B cell (primary cell): ENCODE data around the gene TTC13. TPM values are rescaled to one million over a fixed set of nuclear protein-coding genes. Genes with fewer than 3 reads are reported as not detected.
A peak's percentile ranks its signal among the peaks of the same experiment; 100 is the strongest.

Experiments used
- ATAC-seq: fragments of 200-7000 bp; cut with Tn5 transposase; one replicate; pipeline ENCODE4 v1.10.0; 2021; ENCODE audit warnings: low read depth, mild to moderate bottlenecking, moderate number of reproducible peaks, moderate library complexity
- CTCF ChIA-PET: fragments of 350-600 bp; sonication (Branson Sonifier 250); formaldehyde crosslinking; loops from one replicate; lab custom pipeline; 2021; ENCODE audit warnings: antibody characterized with exemption, inconsistent platforms; lab: Charles Lee
- POLR2A ChIA-PET: fragments of 350-600 bp; sonication (Branson Sonifier 250); formaldehyde crosslinking; loops from one replicate; lab custom pipeline; 2021; ENCODE audit warnings: antibody characterized with exemption; lab: Charles Lee
- DNase-seq: peaks from one replicate; pipeline ENCODE4 v3.0.0; 2013
- H2AFZ ChIP-seq: 2 replicates; pipeline ENCODE4 v1.6.1; 2012; ENCODE audit warnings: mild to moderate bottlenecking, low read depth, low read length; ENCODE audit not compliant: insufficient read depth, poor library complexity, severe bottlenecking
- H3K27ac ChIP-seq, 2 donors: 1 replicate in 1 of 2; 2 replicates in 1 of 2; pipeline ENCODE4 v1.5.1; 2012 to 2013; ENCODE audit warnings: low read length in 2 of 2, mild to moderate bottlenecking in 2 of 2, moderate library complexity in 1 of 2
- H3K27me3 ChIP-seq, 4 experiments: fragments of 200-600 bp in 1 of 4; sonication (generic) in 1 of 4; replicated peaks in 1 of 4; 1 replicate in 2 of 4; 2 replicates in 2 of 4; pipeline versions ENCODE4 v1.6.1 to v1.7.0; 2013 to 2016; ENCODE audit warnings: low read length in 3 of 4, mild to moderate bottlenecking in 2 of 4, mixed read lengths in 1 of 4, moderate library complexity in 1 of 4; ENCODE audit not compliant: insufficient read depth in 4 of 4, control insufficient read depth in 3 of 4; ENCODE audit errors: control extremely low read depth in 1 of 4
- H3K36me3 ChIP-seq, 2 experiments: replicated peaks in 1 of 2; 1 replicate in 1 of 2; 2 replicates in 1 of 2; pipeline versions ENCODE4 v1.6.1 to v1.7.1; 2013; ENCODE audit warnings: low read length in 1 of 2; ENCODE audit not compliant: insufficient read depth in 2 of 2, control insufficient read depth in 1 of 2; ENCODE audit errors: control extremely low read depth in 1 of 2, extremely low read depth in 1 of 2
- H3K4me1 ChIP-seq, 2 donors: fragments of 200-600 bp in 1 of 2; sonication (generic) in 1 of 2; 1 replicate in 1 of 2; 2 replicates in 1 of 2; pipeline versions ENCODE4 v1.5.1 to v1.6.1; 2013 to 2017; ENCODE audit warnings: low read length in 2 of 2; ENCODE audit not compliant: control insufficient read depth in 2 of 2, insufficient read depth in 2 of 2
- H3K4me2 ChIP-seq: replicated peaks from 2 replicates; pipeline ENCODE3; 2012; ENCODE audit warnings: mild to moderate bottlenecking, low read depth, low read length; ENCODE audit not compliant: poor library complexity, severe bottlenecking
- H3K4me3 ChIP-seq, 5 experiments: fragments of 200-600 bp in 1 of 5; sonication (generic) in 1 of 5; 1 replicate in 3 of 5; 2 replicates in 2 of 5; pipeline versions ENCODE4 v1.5.1 to v1.7.0; 2011 to 2016; ENCODE audit warnings: low read length in 4 of 5, mild to moderate bottlenecking in 4 of 5, low read depth in 2 of 5, control low read depth in 1 of 5, moderate library complexity in 1 of 5; ENCODE audit not compliant: insufficient read depth in 1 of 5; ENCODE audit errors: control extremely low read depth in 1 of 5, extremely low read depth in 1 of 5
- H3K79me2 ChIP-seq: fragments of 200-600 bp; sonication (generic); one replicate; pipeline ENCODE4 v1.6.0; 2016; ENCODE audit warnings: low read length; ENCODE audit not compliant: control insufficient read depth, insufficient read depth
- H3K9ac ChIP-seq: fragments of 200-600 bp; sonication (generic); 2 replicates; pipeline ENCODE4 v1.6.1; 2017; ENCODE audit warnings: mild to moderate bottlenecking, low read length, moderate library complexity
- H3K9me3 ChIP-seq, 3 donors: one replicate each; pipeline versions ENCODE4 v1.6.1 to v1.7.1; 2013; ENCODE audit warnings: low read length in 2 of 3; ENCODE audit not compliant: control insufficient read depth in 2 of 3, insufficient read depth in 1 of 3; ENCODE audit errors: control extremely low read depth in 1 of 3
- H4K20me1 ChIP-seq: 2 replicates; pipeline ENCODE4 v1.6.0; 2012; ENCODE audit warnings: mild to moderate bottlenecking, low read length; ENCODE audit not compliant: insufficient read depth, control insufficient read depth, poor library complexity, severe bottlenecking
- H3K27ac Mint-ChIP-seq: one replicate; pipeline ENCODE4 v1.8.0; 2021; ENCODE audit warnings: mixed read lengths
- H3K27me3 Mint-ChIP-seq: one replicate; pipeline ENCODE4 v1.8.0; 2021; ENCODE audit warnings: mixed read lengths
- H3K4me1 Mint-ChIP-seq: one replicate; pipeline ENCODE4 v1.8.0; 2021; ENCODE audit warnings: mixed read lengths
- H3K4me3 Mint-ChIP-seq: one replicate; pipeline ENCODE4 v1.8.0; 2021; ENCODE audit warnings: mixed read lengths
- H3K9me3 Mint-ChIP-seq: one replicate; pipeline ENCODE4 v1.8.0; 2022; ENCODE audit warnings: mixed read lengths; ENCODE audit not compliant: insufficient read depth
- EZH2 ChIP-seq: IDR thresholded peaks from 2 replicates; pipeline ENCODE4 v1.6.1; 2012; ENCODE audit warnings: borderline replicate concordance, low read depth, mild to moderate bottlenecking, moderate library complexity, low read length; ENCODE audit not compliant: insufficient read depth, poor library complexity, severe bottlenecking
- WGBS: methylation state at CpG from one replicate; pipeline ENCODE4 v1.1.5; 2013; ENCODE audit warnings: missing lambda C conversion rate; ENCODE audit not compliant: insufficient coverage; 5-methylcytosine and 5-hydroxymethylcytosine counted together
- intact Hi-C: fragments of 100-400 bp; cut with micrococcal nuclease; formaldehyde crosslinking; loops from one replicate; pipeline ENCODE4 v1.10.0; 2022
- polyA plus RNA-seq: library from polyadenylated mRNA; depleted of rRNA; stranded (reverse); fragments of >200 nt; gene quantifications from 2 replicates; pipeline ENCODE4 v1.2.3, GENCODE V29; 2012
- total RNA-seq, 2 donors: library from RNA; stranded (reverse); fragments of 120-200 nt in 1 of 2; gene quantifications; 1 replicate in 1 of 2; 2 replicates in 1 of 2; pipeline versions ENCODE4 v1.2.3 to v1.2.4, GENCODE V29; 2013 to 2022
- TF ChIP-seq, protein P1 (sequence below): fragments of 200-600 bp; IDR thresholded peaks from one replicate; pipeline ENCODE4 v1.8.0; 2022; ENCODE audit warnings: antibody characterized with exemption, mild to moderate bottlenecking

TTC13 gene
- total and polyA plus RNA-seq, 2 donors (not counting 1 experiment from before 2014, with no cell fraction given) = 33.9 to 55.0 TPM

DNA sequence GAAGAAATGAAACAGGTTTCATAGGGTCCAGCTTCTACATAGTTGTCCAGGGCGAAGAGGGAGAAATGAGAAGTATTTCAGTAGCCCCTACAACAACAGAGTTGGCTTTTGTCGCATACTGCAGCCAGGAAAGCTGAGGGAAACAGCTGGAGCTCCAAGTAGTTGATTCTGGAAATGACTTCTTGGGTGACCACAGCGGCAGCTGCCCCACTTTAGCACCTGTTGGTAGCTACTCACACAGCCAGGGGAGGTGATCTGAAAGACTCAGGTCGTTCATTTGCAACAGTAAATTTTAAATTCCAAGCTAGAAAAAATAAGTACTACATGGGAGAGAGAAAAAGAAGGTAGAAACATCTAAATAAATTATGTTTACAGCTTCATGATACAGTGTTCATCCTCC, 2.3 kb downstream of the TTC13 start:
- ChIA-PET CTCF (interaction anchor here (1.0 to 1.6 kb wide), 4 partner anchors 10 to 60 kb away, joined by 3 to 8 read pairs (median 4); no protein-coding TSS in a partner anchor), POLR2A (no interaction called here)
- peaks cover 49 to 62% of the 10 kb centered on the region in 2 donors for H3K4me1 ChIP-seq
- DNase-seq (no peak), ATAC-seq (no peak)
- no peaks in the 10 kb centered on the region for H3K27me3 Mint-ChIP-seq
- TF ChIP-seq EZH2 = no peak
- TF ChIP-seq, protein P1, sequence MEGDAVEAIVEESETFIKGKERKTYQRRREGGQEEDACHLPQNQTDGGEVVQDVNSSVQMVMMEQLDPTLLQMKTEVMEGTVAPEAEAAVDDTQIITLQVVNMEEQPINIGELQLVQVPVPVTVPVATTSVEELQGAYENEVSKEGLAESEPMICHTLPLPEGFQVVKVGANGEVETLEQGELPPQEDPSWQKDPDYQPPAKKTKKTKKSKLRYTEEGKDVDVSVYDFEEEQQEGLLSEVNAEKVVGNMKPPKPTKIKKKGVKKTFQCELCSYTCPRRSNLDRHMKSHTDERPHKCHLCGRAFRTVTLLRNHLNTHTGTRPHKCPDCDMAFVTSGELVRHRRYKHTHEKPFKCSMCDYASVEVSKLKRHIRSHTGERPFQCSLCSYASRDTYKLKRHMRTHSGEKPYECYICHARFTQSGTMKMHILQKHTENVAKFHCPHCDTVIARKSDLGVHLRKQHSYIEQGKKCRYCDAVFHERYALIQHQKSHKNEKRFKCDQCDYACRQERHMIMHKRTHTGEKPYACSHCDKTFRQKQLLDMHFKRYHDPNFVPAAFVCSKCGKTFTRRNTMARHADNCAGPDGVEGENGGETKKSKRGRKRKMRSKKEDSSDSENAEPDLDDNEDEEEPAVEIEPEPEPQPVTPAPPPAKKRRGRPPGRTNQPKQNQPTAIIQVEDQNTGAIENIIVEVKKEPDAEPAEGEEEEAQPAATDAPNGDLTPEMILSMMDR = no peak
- 100% methylated on average over 2 of the region's 4 CpGs for WGBS
- no peaks in the 10 kb centered on the region for H3K9me3 Mint-ChIP-seq
- H4K20me1 ChIP-seq = peaks cover 6% of the 10 kb centered on the region
- peak overlapping the region in 1 of 2 donors; percentile 78 for H3K27ac ChIP-seq
- peaks cover 0 to 5% of the 10 kb centered on the region in 2 experiments for H3K36me3 ChIP-seq
- H3K4me1 Mint-ChIP-seq = peaks cover 66% of the 10 kb centered on the region
- H3K4me3 ChIP-seq = no peak overlapping the region
- H3K79me2 ChIP-seq = peaks cover 68% of the 10 kb centered on the region
- H3K27ac Mint-ChIP-seq = peak overlapping the region; percentile 99
- H2AFZ ChIP-seq = peak overlapping the region; percentile 83
- no peaks in the 10 kb centered on the region for H3K27me3 ChIP-seq
- H3K9me3 ChIP-seq = no peaks in the 10 kb centered on the region
- intact Hi-C loops = loop anchor here (5.0 kb wide), 3 partner anchors 34 to 1634 kb away; partner anchors contain the start of genes CCSAP, TAF5L and URB2
- H3K9ac ChIP-seq = no peak overlapping the region
- H3K4me2 ChIP-seq = peak overlapping the region; percentile 88
- H3K4me3 Mint-ChIP-seq = peak overlapping the region; percentile 99

DNA sequence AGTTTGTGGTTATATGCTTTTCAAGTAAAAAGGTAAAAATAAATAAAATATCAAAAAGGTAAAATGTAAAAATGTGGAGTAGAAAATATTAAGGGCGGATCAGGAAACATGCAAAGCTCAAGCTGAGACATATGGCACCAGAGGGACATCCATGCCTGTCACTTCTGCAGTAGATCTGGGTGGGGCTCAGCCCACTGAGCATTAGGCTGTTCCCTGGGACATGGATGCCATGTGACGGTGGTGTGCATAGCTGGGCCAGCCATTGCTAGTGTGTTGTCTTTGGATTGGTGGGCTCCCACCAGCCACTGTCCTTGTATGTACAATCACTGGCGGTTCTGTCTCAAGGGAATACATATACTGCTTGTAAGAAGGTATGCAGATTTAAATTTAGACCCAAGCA, 3.0 kb downstream of the TTC13 start:
- Histone ChIP-seq H3K4me2 (no peak overlapping the region), H4K20me1 (peaks cover 6% of the 10 kb centered on the region), H3K4me1 (peaks cover 45 to 65% of the 10 kb centered on the region in 2 donors), H3K4me3 (no peak overlapping the region), H3K9me3 (no peaks in the 10 kb centered on the region), H3K9ac (no peak overlapping the region), H3K36me3 (peaks cover 0 to 5% of the 10 kb centered on the region in 2 experiments), H2AFZ (no peak overlapping the region), H3K79me2 (peaks cover 68% of the 10 kb centered on the region), H3K27me3 (no peaks in the 10 kb centered on the region), H3K27ac (peak overlapping the region in 1 of 2 donors; percentile 78)
- TF ChIP-seq, protein P1 = no peak
- TF ChIP-seq EZH2 = no peak
- whole genome bisulfite sequencing = 91% methylated on average over 3 of the region's 3 CpGs
- no peaks in the 10 kb centered on the region for H3K27me3 Mint-ChIP-seq
- peaks cover 69% of the 10 kb centered on the region for H3K4me1 Mint-ChIP-seq
- H3K9me3 Mint-ChIP-seq = no peaks in the 10 kb centered on the region
- no peak for DNase-seq
- CTCF ChIA-PET = interaction anchor here (0.9 to 1.4 kb wide), 3 partner anchors 18 to 59 kb away, joined by 3 to 4 read pairs (median 3); no protein-coding TSS in a partner anchor
- intact Hi-C loops = loop anchor here (5.0 kb wide), 3 partner anchors 33 to 1633 kb away; partner anchors contain the start of genes CCSAP, TAF5L and URB2
- no peak overlapping the region for H3K4me3 Mint-ChIP-seq
- no peak for ATAC-seq
- POLR2A ChIA-PET = no interaction called here
- peak overlapping the region; percentile 99 for H3K27ac Mint-ChIP-seq
